ENCODE measurements around the gene RAB43.
A peak's percentile ranks its signal among the peaks of the same experiment; 100 is the strongest.
"Not testable (repeated sequence)": the region's sequence is repeated elsewhere in the genome, so short reads cannot be mapped to it uniquely, and the experiment has no call there.

Gene RAB43

GRCh38 chr3:129087138-129087702, 34.4 kb downstream of the RAB43 start:
- Mint-ChIP-seq H3K4me3 (no peak overlapping the region), H3K36me3 (ENCODE audit: low read depth) (peaks cover 12% of the 10 kb centered on the region), H3K4me1 (ENCODE audit: low read depth) (no peaks in the 10 kb centered on the region), H3K9me3 (no peaks in the 10 kb centered on the region), H3K27ac (no peak overlapping the region), H3K27me3 (no peaks in the 10 kb centered on the region)
- DNase-seq = no peak

DNA sequence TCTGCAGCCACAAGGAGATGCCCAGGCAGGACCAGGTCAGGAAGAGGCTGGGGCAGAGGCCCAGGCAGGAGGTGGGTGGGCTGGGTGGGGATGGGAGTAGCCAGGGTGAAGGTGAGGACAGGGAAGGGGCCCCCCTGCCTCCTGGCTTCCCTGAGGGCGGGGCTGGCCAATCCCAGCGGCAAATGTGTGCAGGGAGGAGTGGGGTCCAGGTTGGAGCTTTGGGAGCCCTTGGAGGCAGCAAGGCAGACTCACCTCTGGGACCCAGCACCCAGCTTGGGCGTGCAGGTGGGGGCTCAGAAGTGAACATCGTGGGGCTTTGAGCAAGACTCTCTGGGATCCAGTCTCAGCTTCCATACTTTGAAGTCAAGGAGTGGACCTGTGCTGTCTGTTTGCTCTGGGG, 35.8 kb downstream of the RAB43 start:
- DNase-seq = no peak
- no peaks in the 10 kb centered on the region for H3K9me3 Mint-ChIP-seq
- H3K27ac Mint-ChIP-seq = no peak overlapping the region
- no peak overlapping the region for H3K4me3 Mint-ChIP-seq
- H3K36me3 Mint-ChIP-seq (ENCODE audit: low read depth) = no peaks in the 10 kb centered on the region
- H3K4me1 Mint-ChIP-seq (ENCODE audit: low read depth) = peaks cover 7% of the 10 kb centered on the region
- H3K27me3 Mint-ChIP-seq = no peaks in the 10 kb centered on the region

DNA sequence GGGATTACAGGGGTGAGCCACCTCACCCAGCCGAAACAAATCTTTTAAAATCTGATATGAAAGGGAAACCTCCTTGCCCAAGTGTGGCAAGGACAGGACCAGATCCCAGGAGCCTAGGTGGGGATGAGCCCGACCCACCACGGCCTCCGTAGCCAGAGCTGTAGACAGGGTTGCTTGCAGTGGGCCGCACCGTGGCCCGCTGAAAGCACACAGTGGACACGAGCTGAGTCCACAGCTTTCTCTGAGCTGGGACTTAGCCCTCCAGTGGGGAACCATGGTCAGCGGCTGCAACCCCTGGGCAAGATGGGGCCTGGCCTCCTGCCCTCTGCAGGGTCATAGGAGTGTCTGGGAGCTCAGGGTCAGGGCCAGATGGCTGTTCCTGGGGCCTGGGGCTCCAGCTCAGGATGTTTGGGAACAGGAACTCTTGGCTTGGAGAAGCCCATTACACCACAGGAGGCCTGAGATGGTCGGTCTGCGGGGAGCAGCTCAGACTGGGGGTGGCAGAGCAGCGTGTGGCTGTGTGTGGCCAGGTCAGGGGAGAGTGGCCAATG, 36.4 kb downstream of the RAB43 start:
- no peak overlapping the region for H3K4me3 Mint-ChIP-seq
- no peak overlapping the region for H3K27ac Mint-ChIP-seq
- no peak for DNase-seq
- H3K4me1 Mint-ChIP-seq (ENCODE audit: low read depth) = peaks cover 7% of the 10 kb centered on the region
- H3K9me3 Mint-ChIP-seq = no peaks in the 10 kb centered on the region
- H3K36me3 Mint-ChIP-seq (ENCODE audit: low read depth) = no peaks in the 10 kb centered on the region
- no peaks in the 10 kb centered on the region for H3K27me3 Mint-ChIP-seq

GRCh38 chr3:129084501-129084900, 37.1 kb downstream of the RAB43 start:
- Mint-ChIP-seq H3K4me1 (ENCODE audit: low read depth) (peaks cover 7% of the 10 kb centered on the region), H3K4me3 (no peak overlapping the region), H3K27me3 (no peaks in the 10 kb centered on the region), H3K36me3 (ENCODE audit: low read depth) (no peaks in the 10 kb centered on the region), H3K9me3 (no peaks in the 10 kb centered on the region), H3K27ac (no peak overlapping the region)
- DNase-seq = no peak

- H3K27ac Mint-ChIP-seq = no peak overlapping the region
- H3K36me3 Mint-ChIP-seq (ENCODE audit: low read depth) = no peaks in the 10 kb centered on the region
- H3K4me1 Mint-ChIP-seq (ENCODE audit: low read depth) = peaks cover 7% of the 10 kb centered on the region
- no peak for DNase-seq
- no peaks in the 10 kb centered on the region for H3K9me3 Mint-ChIP-seq
- H3K4me3 Mint-ChIP-seq = no peak overlapping the region
- H3K27me3 Mint-ChIP-seq = no peaks in the 10 kb centered on the region
These were observed 39.6 kb downstream of the RAB43 start for GRCh38 chr3:129082026-129082425.

DNA sequence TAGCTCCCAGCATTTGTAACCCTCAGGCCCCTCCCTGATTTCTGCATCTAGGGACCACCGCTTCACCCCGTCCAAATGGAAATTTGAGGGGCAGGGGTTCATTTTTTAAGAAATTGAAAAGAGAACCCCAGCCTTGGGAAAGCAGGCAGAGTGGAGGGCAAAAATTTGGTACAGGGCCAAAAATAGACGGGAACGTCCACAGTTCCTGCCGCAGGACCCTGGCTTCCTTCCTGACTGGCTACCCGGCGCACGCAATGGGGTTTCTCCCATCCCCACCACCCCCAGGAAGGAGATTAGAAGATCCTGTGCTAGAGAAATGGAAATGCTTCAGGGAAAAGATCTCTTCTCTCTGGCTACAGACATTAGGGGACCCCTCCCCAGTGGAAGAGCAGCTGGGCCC, 40.1 kb downstream of the RAB43 start:
- H3K36me3 Mint-ChIP-seq (ENCODE audit: low read depth) = no peaks in the 10 kb centered on the region
- no peak overlapping the region for H3K27ac Mint-ChIP-seq

DNA sequence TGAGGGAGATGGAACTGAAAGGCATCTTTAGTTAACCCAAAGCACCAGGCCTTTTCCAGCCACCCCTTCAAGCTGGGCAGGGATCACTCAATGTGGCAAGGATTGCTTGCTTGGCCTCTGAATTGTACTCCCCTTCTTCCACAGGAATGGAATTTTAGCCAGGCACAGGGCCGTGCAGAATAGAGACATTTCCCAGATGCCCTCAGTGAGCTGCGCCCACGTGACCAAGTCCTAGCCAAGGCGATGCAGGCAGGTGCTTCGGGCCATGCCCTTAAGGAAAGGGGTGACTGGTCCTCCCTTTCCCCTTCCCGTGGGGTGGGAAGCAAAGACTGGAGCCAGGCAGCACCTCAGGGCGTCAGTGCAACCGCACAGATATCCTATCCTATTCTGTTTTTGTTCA, 43.1 kb downstream of the RAB43 start:
- Mint-ChIP-seq H3K4me1 (ENCODE audit: low read depth) (peaks cover 7% of the 10 kb centered on the region), H3K27ac (no peak overlapping the region), H3K27me3 (no peaks in the 10 kb centered on the region), H3K9me3 (no peaks in the 10 kb centered on the region), H3K4me3 (no peak overlapping the region), H3K36me3 (ENCODE audit: low read depth) (no peaks in the 10 kb centered on the region)
- DNase-seq = no peak

More for the DNA sequence above, 40.1 kb downstream of the RAB43 start:
- no peaks in the 10 kb centered on the region for H3K27me3 Mint-ChIP-seq
- peaks cover 7% of the 10 kb centered on the region for H3K4me1 Mint-ChIP-seq (ENCODE audit: low read depth)
- no peak for DNase-seq
- no peak overlapping the region for H3K4me3 Mint-ChIP-seq
- no peaks in the 10 kb centered on the region for H3K9me3 Mint-ChIP-seq

- H3K4me1 Mint-ChIP-seq (ENCODE audit: low read depth) = peaks cover 7% of the 10 kb centered on the region
- H3K9me3 Mint-ChIP-seq = no peaks in the 10 kb centered on the region
- H3K27me3 Mint-ChIP-seq = no peaks in the 10 kb centered on the region
- no peak overlapping the region for H3K27ac Mint-ChIP-seq
- DNase-seq = no peak
- H3K36me3 Mint-ChIP-seq (ENCODE audit: low read depth) = no peaks in the 10 kb centered on the region
- no peak overlapping the region for H3K4me3 Mint-ChIP-seq
These were observed 44.4 kb downstream of the RAB43 start for GRCh38 chr3:129077222-129077621.

DNA sequence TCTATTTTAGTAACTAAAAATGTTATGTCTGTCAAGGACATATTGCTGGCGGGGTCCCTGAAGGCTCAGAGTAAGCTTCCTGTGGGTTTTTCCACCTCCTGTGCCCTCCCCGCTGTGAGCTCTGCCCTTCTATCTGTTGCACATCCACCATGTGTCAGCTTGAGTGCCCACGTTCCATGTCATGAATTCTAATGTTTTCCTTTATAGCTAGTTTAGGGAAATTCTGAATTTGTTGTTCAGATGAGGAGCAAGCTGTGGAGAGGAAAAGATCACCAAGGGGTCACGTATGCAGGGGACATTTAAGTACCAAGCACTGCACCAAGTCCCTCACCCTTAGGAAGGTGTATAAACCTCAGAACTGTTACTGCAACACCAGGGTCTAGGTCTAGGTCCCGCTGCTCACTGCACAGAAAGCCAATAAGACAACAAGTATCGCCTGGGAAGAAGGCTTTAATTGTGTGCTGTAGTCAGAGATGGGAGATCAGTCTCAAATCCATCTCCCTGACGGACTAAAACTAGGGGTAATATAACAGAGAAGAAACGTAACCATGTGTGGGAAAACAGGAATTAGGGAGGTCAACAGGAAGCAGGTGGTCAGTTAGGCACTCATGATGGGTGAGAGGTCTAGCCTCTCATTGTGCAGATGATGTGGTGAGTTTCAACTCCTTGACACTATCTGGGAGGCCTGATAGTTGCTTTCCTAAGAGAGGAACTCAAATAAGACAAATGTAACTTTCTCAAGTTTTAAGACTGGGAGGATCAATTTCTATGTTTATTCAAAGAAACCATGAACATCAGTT, 51.3 kb downstream of the RAB43 start:
- Mint-ChIP-seq H3K36me3 (ENCODE audit: low read depth) (no peaks in the 10 kb centered on the region), H3K4me3 (no peak overlapping the region), H3K9me3 (no peaks in the 10 kb centered on the region), H3K27me3 (peaks cover 8% of the 10 kb centered on the region), H3K27ac (no peak overlapping the region), H3K4me1 (ENCODE audit: low read depth) (peaks cover 13% of the 10 kb centered on the region)
- no peak for DNase-seq

DNA sequence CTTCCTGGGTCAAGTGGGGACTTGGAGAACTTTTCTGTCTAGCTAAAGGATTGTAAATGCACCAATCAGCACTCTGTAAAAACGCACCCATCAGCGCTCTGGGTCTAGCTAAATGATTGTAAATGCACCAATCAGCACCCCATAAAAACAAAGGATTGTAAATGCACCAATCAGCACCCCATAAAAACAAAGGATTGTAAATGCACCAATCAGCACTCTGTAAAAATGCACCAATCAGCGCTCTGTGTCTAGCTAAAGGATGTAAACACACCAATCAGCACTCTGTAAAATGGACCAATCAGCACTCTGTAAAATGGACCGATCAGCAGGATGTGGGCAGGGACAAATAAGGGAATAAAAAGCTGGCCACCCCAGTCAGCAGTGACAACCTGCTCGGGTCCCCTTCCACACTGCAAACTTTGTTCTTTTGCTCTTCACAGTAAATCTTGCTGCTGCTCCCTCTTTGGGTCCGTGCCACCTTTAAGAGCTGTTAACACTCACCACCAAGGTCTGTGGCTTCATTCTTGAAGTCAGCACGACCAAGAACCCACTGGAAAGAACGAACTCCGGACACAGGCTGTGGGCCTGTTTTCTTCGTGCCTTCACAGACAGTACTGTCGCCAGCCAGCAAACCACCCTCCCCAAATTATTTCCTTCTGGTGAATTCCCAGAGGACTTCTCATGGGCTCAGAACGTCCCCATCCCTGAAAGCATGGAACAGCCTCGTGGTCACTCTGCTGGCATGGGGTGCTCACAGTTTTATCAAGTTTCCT, 52.1 kb downstream of the RAB43 start:
- H3K36me3 Mint-ChIP-seq (ENCODE audit: low read depth); H3K27ac Mint-ChIP-seq; H3K4me3 Mint-ChIP-seq; H3K27me3 Mint-ChIP-seq; DNase-seq; H3K9me3 Mint-ChIP-seq: not testable (repeated sequence)
- H3K4me1 Mint-ChIP-seq (ENCODE audit: low read depth) = peaks cover 13% of the 10 kb centered on the region

DNA sequence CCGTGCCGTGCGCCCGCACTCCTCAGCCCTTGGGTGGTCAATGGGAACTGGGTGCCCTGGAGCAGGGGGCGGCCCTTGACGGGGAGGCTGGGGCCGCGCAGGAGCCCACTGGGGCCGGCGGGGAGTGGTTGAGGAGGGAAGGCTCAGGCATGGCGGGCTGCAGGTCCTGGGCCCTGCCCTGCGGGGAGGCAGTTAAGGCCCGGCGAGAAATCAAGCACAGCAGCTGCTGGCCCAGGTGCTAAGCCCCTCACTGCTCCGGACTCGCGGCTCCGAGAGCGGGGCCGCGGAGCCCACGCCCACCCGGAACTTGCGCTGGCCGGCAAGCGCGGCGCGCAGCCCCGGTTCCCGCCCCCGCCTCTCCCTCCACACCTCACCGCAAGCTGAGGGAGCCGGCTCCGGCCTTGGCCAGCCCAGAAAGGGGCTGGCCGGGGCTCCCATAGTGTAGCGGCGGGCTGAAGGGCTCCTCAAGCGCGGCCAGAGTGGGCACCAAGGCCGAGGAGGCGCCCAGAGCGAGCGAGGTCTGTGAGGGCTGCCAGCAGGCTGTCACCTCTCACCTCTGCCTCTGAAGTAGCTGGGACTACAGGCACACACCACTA, 53.2 kb downstream of the RAB43 start:
- no peaks in the 10 kb centered on the region for H3K36me3 Mint-ChIP-seq (ENCODE audit: low read depth)
- no peak overlapping the region for H3K27ac Mint-ChIP-seq
- H3K27me3 Mint-ChIP-seq = peaks cover 8% of the 10 kb centered on the region
- H3K9me3 Mint-ChIP-seq = no peaks in the 10 kb centered on the region
- peaks cover 13% of the 10 kb centered on the region for H3K4me1 Mint-ChIP-seq (ENCODE audit: low read depth)
- H3K4me3 Mint-ChIP-seq = peak overlapping the region; percentile 25
- peak; percentile 55 for DNase-seq

- DNase-seq, H3K27me3 Mint-ChIP-seq: not testable (repeated sequence)
These were observed 53.9 kb downstream of the RAB43 start for GRCh38 chr3:129067719-129068118.

DNA sequence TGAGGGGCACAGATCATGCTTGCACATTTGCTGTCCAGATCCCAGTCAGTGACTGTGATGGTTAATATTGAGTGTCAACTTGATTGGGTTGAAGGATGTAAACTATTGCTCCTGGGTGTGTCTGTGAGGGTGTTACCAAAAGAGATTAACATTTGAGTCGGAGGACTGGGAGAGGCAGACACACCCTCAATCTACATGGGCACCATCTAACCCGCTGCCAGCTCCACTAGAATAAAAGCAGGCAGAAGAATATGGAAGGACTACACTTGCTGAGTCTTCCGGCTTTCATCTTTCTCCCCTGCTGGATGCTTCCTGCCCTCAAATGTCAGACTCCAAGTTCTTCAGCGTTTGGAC, 55.9 kb downstream of the RAB43 start:
- H3K27ac Mint-ChIP-seq = peak overlapping the region; percentile 3
- peaks cover 13% of the 10 kb centered on the region for H3K4me1 Mint-ChIP-seq (ENCODE audit: low read depth)

More at GRCh38 chr3:129067719-129068118, 53.9 kb downstream of the RAB43 start:
- H3K4me3 Mint-ChIP-seq = peak overlapping the region; percentile 41
- H3K36me3 Mint-ChIP-seq (ENCODE audit: low read depth); H3K9me3 Mint-ChIP-seq: not testable (repeated sequence)
- H3K27ac Mint-ChIP-seq = peak overlapping the region; percentile 2
- peaks cover 13% of the 10 kb centered on the region for H3K4me1 Mint-ChIP-seq (ENCODE audit: low read depth)

DNA sequence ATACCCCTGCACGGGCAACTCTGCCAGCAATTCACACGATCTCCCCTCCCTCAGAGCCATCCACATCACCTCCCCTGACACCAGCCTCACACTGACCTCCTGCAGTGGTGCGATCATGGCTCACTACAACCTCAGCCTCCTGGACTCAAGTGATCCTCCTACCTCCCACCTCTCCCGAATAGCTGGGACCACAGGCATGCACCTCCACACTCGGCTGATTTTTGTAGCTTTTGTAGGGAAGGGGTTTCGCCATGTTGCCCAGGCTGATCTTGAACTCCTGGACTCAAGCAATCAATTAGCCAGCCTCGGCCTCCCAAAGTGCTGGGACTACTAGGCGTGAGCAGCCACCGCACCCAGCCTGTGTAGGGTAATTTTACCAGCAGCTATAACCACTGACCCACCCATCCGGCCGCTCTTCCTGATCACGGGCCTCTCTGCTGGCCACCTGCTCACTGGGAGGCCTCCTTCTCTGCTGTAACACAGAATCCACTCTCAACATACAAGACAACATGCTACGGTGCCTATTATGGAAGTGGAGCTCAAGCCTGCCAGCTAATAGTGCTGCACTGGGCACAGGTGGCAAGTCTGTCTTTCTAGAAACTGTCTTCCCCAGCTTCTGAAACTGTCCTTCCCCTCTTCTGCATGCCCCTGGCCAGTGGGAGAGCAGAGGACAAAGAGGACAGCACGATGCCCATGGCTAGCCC, 56.4 kb downstream of the RAB43 start:
- no peak overlapping the region for H3K4me3 Mint-ChIP-seq
- peak overlapping the region; percentile 3 for H3K27ac Mint-ChIP-seq
- H3K27me3 Mint-ChIP-seq = peaks cover 8% of the 10 kb centered on the region

More for the DNA sequence above, 55.9 kb downstream of the RAB43 start:
- Mint-ChIP-seq H3K36me3 (ENCODE audit: low read depth) (no peaks in the 10 kb centered on the region), H3K4me3 (no peak overlapping the region), H3K27me3 (peaks cover 8% of the 10 kb centered on the region), H3K9me3 (no peaks in the 10 kb centered on the region)
- DNase-seq = no peak

More for the DNA sequence above, 56.4 kb downstream of the RAB43 start:
- Mint-ChIP-seq H3K4me1 (ENCODE audit: low read depth) (peaks cover 13% of the 10 kb centered on the region), H3K36me3 (ENCODE audit: low read depth) (no peaks in the 10 kb centered on the region), H3K9me3 (no peaks in the 10 kb centered on the region)
- no peak for DNase-seq
